Upper lobe of left lung (tissue), 6 donors: Measurements from ENCODE around the gene ADAMTS2. TPM values are rescaled to one million over a fixed set of nuclear protein-coding genes. Genes with fewer than 3 reads are reported as not detected.

Experiments
- ATAC-seq, 2 donors: fragments of 200-7000 bp; cut with Tn5 transposase; one replicate each; pipeline ENCODE4 v1.9.1; 2022; ENCODE audit warnings: mild to moderate bottlenecking in 2 of 2, moderate library complexity in 2 of 2; ENCODE audit not compliant: low FRiP score in 2 of 2
- DNase-seq, 2 donors: peaks; one replicate each; pipeline ENCODE4 v3.0.0-alpha.2; 2019 to 2020
- H3K27ac ChIP-seq, 4 donors: fragments of 200-600 bp; sonication (generic); one replicate each; pipeline ENCODE4 v1.5.1; 2016 to 2019
- H3K27me3 ChIP-seq, 4 donors: fragments of 200-600 bp; sonication (generic); one replicate each; pipeline ENCODE4 v1.5.1; 2017 to 2019
- H3K36me3 ChIP-seq, 4 donors: fragments of 200-600 bp; sonication (generic); one replicate each; pipeline ENCODE4 v1.5.1; 2016 to 2019
- H3K4me1 ChIP-seq, 4 donors: fragments of 200-600 bp; sonication (generic); one replicate each; pipeline ENCODE4 v1.5.1; 2018 to 2019
- H3K4me3 ChIP-seq, 4 donors: fragments of 200-600 bp; sonication (generic); one replicate each; pipeline ENCODE4 v1.5.1; 2017 to 2019; ENCODE audit warnings: mild to moderate bottlenecking in 2 of 4, moderate library complexity in 1 of 4
- H3K9me3 ChIP-seq, 4 donors: fragments of 200-600 bp; sonication (generic); one replicate each; pipeline ENCODE4 v1.5.1; 2018 to 2019
- EP300 ChIP-seq, 4 donors: sonication (generic); formaldehyde crosslinking; IDR thresholded peaks; one replicate each; pipeline ENCODE4 v1.5.1; 2017; ENCODE audit warnings: antibody characterized with exemption in 4 of 4, control low read depth in 2 of 4
- POLR2A ChIP-seq, 4 donors: fragments of 450-650 bp; IDR thresholded peaks; one replicate each; pipeline ENCODE4 v1.5.1; 2016 to 2017; ENCODE audit warnings: antibody characterized with exemption in 4 of 4, mild to moderate bottlenecking in 2 of 4
- POLR2AphosphoS5 ChIP-seq, 2 donors: sonication (generic); formaldehyde crosslinking; IDR thresholded peaks; one replicate each; pipeline ENCODE4 v1.5.1; 2017; ENCODE audit warnings: antibody characterized with exemption in 2 of 2
- WGBS, 2 donors: methylation state at CpG; one replicate each; pipeline ENCODE4 v1.1.5; 2017 to 2018; 5-methylcytosine and 5-hydroxymethylcytosine counted together
- total RNA-seq, 6 donors: library from RNA; depleted of rRNA in 4 of 6; stranded (reverse); fragments of >200 nt in 4 of 6; gene quantifications; one replicate each; pipeline versions ENCODE4 v1.1.0 to v1.2.1, GENCODE V29; 2016 to 2021
- TF ChIP-seq, protein P1 (sequence below), 6 experiments: fragments of 450-650 bp in 4 of 6; fragments of 200-600 bp in 2 of 6; sonication (generic) in 2 of 6; IDR thresholded peaks; one replicate each; pipeline ENCODE4 v1.5.1; 2016 to 2019; ENCODE audit warnings: antibody characterized with exemption in 6 of 6
- donor health status: DM: no; HTN: no; CAD: no; lungs with moderate emphysema.
- donor health status: DM: no; HTN: yes; CAD: no; lungs with severe emphysema.

ADAMTS2 gene
- total RNA-seq, 6 donors from 2014 or later, result 10.0 to 114 (median 25.7) TPM

- TF ChIP-seq EP300 (IDR thresholded peaks at IDR 0.05) (no peak), POLR2A (IDR thresholded peaks at IDR 0.05) (no peak), POLR2AphosphoS5 (IDR thresholded peaks at IDR 0.05) (no peak)
- TF ChIP-seq, protein P1, sequence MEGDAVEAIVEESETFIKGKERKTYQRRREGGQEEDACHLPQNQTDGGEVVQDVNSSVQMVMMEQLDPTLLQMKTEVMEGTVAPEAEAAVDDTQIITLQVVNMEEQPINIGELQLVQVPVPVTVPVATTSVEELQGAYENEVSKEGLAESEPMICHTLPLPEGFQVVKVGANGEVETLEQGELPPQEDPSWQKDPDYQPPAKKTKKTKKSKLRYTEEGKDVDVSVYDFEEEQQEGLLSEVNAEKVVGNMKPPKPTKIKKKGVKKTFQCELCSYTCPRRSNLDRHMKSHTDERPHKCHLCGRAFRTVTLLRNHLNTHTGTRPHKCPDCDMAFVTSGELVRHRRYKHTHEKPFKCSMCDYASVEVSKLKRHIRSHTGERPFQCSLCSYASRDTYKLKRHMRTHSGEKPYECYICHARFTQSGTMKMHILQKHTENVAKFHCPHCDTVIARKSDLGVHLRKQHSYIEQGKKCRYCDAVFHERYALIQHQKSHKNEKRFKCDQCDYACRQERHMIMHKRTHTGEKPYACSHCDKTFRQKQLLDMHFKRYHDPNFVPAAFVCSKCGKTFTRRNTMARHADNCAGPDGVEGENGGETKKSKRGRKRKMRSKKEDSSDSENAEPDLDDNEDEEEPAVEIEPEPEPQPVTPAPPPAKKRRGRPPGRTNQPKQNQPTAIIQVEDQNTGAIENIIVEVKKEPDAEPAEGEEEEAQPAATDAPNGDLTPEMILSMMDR (IDR thresholded peaks at IDR 0.05), result no peak
- ATAC-seq (no peak), DNase-seq (no peak)
- Histone ChIP-seq H3K27me3 (no peaks in the 10 kb centered on the region), H3K4me1 (peaks cover 0 to 6% (median 0%) of the 10 kb centered on the region in 4 donors), H3K9me3 (no peaks in the 10 kb centered on the region), H3K36me3 (no peaks in the 10 kb centered on the region), H3K27ac (no peak overlapping the region), H3K4me3 (no peak overlapping the region)
- WGBS, 2 donors, result 84 to 86% methylated on average over 7 of the region's 7 CpGs
Measured at GRCh38 chr5:179292202-179292601, 53.1 kb downstream of the ADAMTS2 start.

- TF ChIP-seq, protein P1 (IDR thresholded peaks at IDR 0.05), result no peak
- TF ChIP-seq POLR2AphosphoS5 (IDR thresholded peaks at IDR 0.05) (no peak), EP300 (IDR thresholded peaks at IDR 0.05) (no peak), POLR2A (IDR thresholded peaks at IDR 0.05) (no peak)
- Histone ChIP-seq H3K4me1 (peaks cover 0 to 8% (median 0%) of the 10 kb centered on the region in 4 donors), H3K36me3 (no peaks in the 10 kb centered on the region), H3K27me3 (no peaks in the 10 kb centered on the region), H3K9me3 (no peaks in the 10 kb centered on the region), H3K27ac (no peak overlapping the region), H3K4me3 (no peak overlapping the region)
- ATAC-seq (no peak), DNase-seq (peak in 1 of 2 donors; percentile 62)
- 73 to 77% methylated on average over 9 to 19 of the region's 19 CpGs for WGBS, 2 donors
Measured at GRCh38 chr5:179290681-179291540, 54.4 kb downstream of the ADAMTS2 start.

DNA sequence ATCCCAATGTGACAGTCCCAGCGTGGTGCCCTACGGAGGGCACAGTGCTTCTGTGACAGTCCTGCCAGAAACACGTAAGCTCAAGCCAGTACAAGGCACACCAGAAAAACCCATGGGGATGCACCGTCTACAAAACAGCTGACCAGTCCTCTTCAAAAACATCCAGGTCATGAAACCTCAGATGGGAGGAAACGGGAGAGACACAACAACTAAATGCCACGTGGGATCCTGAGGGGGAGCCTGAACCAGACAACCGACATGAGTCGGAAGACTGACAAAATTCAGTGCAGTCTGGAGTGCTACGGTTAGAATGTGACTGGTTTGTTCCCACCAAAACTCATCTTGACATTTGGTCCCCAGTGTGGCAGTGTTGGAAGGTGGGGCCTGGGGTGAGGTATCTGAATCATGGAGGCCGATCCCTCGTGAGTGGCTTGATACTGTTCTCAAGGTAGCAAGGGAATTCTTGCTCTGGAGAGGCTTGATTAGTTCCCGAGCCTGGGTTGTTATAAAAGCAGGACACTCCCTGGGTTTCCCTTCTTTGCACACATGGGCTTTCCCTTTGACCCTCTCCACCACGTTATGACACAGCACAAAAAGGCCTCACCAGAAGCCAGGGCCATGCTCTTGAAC, 55.4 kb downstream of the ADAMTS2 start:
- no peak overlapping the region for H3K4me3 ChIP-seq
- 77 to 86% methylated on average over 13 of the region's 13 CpGs for WGBS, 2 donors
- no peaks in the 10 kb centered on the region for H3K36me3 ChIP-seq
- H3K9me3 ChIP-seq, result no peaks in the 10 kb centered on the region
- no peak overlapping the region for H3K27ac ChIP-seq
- no peak for ATAC-seq
- DNase-seq, result no peak
- H3K27me3 ChIP-seq, result no peaks in the 10 kb centered on the region
- TF ChIP-seq EP300 (IDR thresholded peaks at IDR 0.05), result no peak
- no peak for TF ChIP-seq POLR2AphosphoS5 (IDR thresholded peaks at IDR 0.05)
- TF ChIP-seq, protein P1 (IDR thresholded peaks at IDR 0.05), result no peak
- TF ChIP-seq POLR2A (IDR thresholded peaks at IDR 0.05), result no peak
- peaks cover 0 to 8% (median 0%) of the 10 kb centered on the region in 4 donors for H3K4me1 ChIP-seq

GRCh38 chr5:179288809-179289185, 56.5 kb downstream of the ADAMTS2 start:
- no peaks in the 10 kb centered on the region for H3K27me3 ChIP-seq
- 90 to 93% methylated on average over 3 to 11 of the region's 11 CpGs for WGBS, 2 donors
- H3K27ac ChIP-seq, result no peak overlapping the region
- H3K9me3 ChIP-seq, result no peaks in the 10 kb centered on the region
- ATAC-seq (no peak), DNase-seq (no peak)
- H3K4me3 ChIP-seq, result no peak overlapping the region
- no peaks in the 10 kb centered on the region for H3K36me3 ChIP-seq
- TF ChIP-seq, protein P1 (IDR thresholded peaks at IDR 0.05), result no peak
- TF ChIP-seq EP300 (IDR thresholded peaks at IDR 0.05), result no peak
- H3K4me1 ChIP-seq, result peaks cover 0 to 8% (median 0%) of the 10 kb centered on the region in 4 donors
